EL (cell line): ENCODE data around the gene NALCN.
A peak's percentile ranks its signal among the peaks of the same experiment; 100 is the strongest.

ENCODE experiments used
- DNase-seq: peaks from one replicate; pipeline ENCODE4 v3.0.0-alpha.2; 2016

Gene NALCN

DNA sequence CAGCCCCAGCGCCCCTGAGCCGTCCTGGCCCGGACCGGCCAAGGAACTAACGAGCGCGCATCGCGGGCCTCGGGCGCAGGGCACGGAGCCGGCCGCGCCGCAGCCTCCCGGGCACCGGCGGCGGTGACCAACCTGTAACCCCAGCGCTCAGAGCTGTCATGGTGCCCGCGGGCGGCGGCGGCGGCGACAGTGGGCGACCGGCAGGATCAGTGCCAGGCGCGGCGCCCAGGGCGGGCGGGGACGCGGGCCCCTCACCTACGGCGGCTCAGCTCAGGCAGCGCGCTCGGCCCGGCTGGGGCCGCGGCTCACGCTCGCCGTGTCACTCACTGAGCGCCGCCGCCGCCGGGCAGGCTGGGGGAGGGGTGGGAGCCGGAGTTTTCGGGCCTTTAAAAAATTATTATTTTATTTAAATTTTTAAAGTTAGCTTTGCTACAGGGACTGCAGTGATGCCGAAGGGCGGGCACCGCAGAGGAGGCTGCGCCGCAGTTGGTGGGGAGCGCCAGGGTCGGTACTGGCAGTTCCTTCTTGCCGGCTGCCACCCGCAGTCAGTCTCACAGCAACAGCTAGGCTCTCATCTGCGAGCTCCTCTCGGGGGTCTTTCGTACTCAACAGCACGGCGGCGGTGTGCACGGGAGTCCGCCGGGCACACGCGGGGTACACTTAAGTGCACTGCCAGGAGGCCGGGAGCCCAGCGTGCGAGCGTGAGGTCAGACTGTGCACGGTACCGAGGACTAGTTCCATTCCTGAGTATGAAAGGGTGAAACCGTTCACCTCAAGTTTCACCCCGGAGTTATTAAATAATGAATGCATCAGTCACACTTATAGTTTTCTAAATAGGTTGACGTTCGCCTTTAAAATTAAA, at the start of gene NALCN:
Gene NALCN (minus strand): TSS at position 328 of the 862 bp plus-strand sequence. CDS start 17,382 bp downstream, outside the sequence.
- DNase-seq = peak; percentile 38

DNA sequence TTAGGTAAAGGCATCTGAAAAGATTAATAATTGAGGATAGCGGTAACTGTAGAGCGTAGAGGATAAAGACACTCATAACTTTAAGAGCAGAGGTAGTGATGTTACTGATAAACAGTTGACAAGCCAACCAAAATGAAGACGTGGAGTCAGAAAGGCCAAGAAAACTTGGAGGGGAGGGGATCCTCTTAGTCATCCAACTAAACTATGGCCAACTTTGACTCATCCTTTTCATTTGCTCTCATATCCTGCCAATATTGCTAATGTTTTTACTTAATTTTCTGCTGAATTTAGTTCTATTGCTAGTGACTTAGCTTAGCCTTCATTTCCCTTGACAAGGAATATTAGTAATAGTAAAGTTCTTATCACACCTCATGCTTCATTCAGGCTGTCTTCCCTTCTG, 49.6 kb upstream of the NALCN start:
- peak; percentile 56 for DNase-seq

DNA sequence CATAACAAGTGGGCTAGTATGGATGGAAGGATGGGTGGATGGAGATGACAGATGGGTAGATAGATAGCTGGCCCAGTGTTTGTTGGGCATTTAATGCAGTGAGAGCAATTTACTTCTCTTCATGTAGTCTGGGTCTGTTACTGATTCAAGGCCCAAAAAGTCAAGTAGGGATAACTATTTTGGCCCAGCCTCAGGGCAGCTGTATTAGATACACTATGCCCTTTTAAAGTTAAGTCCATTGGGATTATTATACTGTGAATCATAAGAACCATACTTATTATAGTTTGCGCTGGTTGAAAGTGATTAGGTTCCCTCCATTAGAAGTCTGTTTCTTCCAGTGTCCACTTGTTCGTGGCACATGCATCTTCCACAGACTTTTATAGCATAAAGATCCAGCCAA, 40.9 kb upstream of the NALCN start:
- no peak for DNase-seq

DNA sequence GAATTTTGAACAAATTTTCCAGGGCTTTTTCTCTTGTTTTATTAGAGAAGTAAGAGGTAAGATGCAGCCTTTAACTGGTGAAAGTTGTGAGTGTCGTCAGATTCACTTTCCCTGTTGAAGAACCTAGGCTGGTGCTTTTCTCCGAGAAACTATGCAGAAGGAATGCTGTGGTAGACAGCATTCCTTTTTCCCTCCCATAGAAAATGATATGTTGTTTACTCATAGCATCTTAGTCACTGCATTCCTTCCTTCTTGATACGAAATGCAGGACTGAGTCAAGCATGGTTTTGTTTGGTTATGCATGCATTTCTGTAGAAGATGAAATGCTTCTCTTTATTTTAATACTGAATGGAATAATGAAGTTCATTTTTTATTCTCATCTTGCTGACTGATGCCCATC, 39.6 kb upstream of the NALCN start:
- peak; percentile 93 for DNase-seq

DNA sequence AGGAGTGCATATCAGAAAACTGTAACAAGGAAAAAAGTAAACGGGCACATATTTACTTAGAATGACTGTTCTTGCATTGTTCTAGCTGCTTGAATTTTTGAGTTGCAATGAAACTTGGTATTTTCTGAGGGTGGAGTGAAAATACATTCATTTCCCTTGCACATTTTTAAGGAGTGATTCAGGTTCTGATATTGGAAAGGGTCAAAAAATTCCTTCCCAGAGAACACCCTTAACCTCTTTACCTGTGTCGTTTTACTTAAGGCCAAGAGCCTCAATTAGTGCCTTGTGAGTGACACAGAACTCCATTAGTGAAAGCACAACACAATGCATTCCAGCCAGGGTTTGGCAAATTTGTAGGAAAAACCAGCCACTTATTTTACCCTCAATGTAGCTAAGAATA, 38.5 kb upstream of the NALCN start:
- DNase-seq = peak; percentile 62

DNA sequence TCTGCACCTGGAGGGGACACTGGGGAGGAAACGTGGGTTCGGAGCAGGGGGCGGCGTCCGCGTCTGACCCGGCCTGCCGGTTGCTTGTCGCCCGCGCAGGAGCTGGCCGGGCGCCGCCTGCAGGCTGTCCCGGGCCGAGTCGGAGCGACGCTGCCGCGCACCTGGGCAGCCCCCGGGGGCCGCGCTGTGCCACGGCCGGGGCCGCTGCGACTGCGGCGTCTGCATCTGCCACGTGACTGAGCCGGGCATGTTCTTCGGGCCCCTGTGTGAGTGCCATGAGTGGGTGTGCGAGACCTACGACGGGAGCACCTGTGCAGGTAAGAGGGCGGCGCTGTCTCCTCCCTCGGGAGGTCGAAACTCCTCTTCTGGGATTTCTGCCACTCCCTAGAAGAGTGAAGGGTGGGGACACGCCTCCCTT, 37.5 kb upstream of the NALCN start:
- peak; percentile 44 for DNase-seq

DNA sequence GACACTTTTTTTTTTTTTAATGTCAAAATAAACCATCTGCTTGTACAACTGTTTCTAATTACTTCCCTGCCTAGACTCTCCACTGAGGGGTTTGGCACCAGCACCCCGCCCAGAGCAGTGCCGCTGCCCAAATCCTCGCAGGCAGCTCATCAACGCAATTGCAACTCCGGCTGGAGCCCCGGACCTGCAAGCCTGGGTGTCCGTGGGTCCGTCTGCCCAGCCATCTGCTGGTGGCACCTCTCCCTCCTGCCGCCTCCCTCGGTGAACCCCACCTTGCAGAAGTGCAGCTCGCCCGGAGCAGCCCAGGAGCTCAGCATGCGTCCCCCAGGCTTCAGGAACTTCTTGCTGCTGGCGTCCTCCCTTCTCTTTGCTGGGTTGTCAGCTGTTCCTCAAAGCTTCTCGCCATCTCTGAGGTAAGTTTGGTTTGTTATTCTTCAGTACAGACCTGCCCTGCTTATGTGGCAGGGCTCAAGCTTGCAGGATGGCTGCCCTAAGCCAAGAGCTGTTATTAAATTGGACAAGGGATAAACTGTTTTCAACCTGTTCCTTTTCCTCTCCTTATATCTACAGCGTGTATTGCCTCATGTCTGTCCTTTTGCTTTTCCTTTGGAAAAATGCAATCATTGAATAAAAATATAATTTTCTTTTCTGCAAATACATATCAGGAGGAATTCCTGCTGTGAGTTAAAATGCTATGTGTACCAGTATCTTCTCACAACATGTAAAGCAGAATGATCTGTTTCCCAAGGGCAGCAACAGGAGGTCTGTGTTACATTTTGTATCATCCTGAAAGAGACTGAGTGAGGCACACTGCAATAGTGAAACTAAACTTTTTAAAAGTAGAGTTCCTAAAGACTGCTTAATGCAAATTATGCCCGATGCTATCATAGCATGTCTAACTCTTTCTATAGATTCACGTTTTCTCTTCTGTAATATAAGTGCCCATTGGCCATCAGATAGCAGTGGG, 36.5 kb upstream of the NALCN start, which contains the start of gene ITGBL1:
Gene ITGBL1 (plus strand): TSS at position 157 of the 967 bp plus-strand sequence. CDS start 159 bp downstream, at position 316.
- DNase-seq = peak; percentile 59

DNA sequence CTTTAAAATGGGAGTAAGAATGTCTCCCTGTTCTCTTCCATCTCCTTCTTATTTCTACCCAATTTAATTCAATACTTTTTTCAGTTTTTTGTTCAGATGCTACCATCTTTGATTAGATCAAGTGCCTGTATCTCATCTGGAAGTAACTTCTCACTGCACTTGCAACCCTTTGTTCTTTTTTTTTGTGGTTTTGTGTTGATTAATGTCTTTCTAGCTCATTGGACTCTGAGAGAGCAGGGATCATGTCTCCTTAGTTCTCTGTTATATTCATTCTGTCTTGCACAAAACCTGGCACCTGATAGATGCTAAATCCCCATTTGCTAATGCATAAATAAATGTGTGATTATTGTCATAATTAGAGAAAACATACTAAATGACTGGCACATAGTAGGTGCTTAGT, 35.3 kb upstream of the NALCN start:
- no peak for DNase-seq

DNA sequence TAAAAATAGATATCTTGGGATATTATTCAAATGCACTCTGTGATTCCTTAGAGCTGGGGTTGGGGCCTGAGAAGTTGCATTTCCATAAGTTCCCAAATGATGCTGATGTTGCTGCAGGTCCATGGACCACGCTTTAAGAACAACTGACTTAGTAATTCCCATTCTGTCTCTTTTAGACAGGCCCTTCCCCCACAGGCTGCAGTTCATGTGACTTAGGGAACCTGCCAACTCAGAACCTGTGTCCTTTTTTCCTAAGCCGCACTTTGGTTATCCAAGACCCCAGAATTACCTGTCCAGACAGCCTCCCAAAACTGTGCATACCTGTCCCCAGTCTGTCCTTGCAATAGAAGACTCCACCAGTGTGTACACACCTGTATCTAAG, 34.4 kb upstream of the NALCN start:
- no peak for DNase-seq

DNA sequence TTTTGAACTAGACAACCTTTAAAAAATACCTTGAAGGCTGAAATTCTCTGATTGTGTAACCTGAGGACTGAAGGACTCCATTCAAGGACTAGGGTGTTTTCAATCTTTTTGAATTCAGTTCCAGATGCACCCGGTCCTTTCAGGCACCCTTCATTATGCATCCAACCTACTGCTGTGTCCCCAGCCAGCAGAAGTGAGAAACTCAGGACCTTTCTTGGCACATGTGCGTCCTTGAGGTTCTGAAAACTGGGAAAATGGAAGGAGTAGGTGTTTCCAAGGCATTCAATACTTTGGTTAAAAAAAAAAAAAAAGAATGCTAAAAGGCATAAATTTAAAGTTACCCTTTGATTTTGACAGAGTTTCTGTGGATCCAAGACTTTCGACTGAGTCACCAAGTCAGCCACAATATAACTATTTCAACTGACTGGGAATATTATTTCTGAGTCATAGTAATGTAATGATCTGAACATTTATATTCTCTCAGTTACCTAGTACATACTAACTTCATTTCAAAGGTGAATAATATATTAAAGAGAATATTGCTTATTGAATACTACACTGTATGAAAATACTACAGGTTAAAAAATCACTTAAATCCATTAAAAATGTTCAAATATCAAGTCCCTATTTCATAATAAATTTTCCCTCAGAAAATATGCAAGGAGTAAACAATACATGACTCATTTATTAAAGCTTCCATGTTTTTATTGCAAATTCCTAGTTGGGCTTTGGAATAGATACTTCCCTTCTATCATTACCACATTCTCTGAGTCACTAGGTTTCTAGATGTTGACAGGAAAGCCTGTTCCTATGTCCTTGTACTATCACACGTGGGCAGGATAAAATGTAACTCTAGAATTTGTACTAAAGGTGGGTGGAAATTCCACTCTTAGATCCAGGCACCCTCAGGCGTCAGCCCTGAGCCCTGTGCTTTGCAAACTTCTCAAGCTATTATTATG, 33.8 kb upstream of the NALCN start:
- peak; percentile 91 for DNase-seq

DNA sequence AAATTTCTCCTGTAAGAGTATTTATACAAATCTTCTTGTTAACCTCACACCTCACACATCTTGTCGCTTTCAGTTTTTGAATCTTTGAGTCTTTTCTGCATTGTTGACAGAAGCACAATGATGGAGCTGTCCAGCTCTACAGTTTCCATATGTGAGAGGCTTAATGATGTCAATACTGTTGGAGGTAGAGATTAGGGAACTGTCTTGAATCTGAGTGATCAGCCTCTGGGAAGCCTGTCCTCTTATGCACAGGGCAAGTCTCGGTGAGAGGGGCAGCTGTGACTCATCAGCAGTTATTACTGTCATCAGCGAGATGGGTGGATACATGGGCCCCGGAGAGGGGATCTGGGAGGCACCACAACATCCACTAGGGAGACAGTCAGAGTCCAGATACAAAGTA, 31.5 kb upstream of the NALCN start:
- DNase-seq = peak; percentile 41

DNA sequence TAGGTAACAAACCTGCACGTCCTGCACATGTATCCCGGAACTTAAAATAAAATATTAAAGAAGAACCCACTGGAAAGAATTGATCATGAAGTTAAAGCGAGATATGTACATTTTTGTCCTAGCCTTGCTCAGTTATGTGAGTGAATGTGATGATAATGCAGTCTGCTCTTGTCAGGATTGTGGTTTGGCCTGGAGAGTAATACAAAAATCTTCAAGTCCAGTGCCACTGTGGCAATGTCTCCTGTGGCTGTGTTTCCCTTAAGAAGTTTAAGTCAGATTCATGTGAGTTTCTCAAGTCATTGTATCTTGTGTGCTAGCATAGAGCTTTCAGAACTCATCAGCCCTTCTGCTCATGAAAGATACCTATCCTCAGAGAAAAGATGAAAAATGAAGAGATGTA, 18.2 kb upstream of the NALCN start:
- no peak for DNase-seq

DNA sequence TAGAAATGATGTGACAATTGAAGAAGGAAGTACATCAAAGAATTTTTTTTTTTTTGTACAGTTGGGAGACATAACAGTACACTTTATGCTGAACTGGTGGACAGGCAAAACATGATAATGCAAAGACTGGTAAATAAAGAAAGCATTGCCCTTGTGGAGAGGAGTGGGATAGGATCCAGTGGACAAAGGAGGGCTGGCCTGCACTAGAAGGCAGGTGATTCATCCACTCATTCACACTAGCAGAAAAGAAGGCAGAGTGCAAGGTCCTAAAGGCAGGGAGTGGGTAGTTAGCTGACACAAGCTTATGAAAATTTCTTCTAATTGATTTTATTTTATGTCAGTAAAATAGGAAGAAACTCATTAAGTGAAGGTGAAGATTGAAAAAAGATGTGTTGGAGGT, 17.6 kb upstream of the NALCN start:
- no peak for DNase-seq

DNA sequence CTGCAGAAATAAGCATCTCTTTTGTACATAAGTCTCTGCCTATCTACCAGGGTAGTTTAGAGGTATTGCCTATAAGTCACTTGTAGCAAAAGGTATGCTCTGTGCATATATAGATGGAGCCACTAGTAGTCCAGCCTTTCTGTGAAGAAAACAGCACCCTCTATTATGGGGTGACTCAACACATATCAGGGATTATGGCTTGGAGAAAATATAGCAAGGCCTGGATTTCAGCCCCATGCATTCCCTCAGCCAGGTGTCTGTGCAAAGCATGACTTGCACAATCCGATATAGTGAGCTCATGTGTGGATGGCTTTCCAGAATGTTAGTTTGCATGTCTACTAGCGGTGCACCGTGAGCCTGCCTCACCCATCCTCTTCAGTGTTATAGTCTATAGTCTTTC, 13.4 kb upstream of the NALCN start:
- no peak for DNase-seq

DNA sequence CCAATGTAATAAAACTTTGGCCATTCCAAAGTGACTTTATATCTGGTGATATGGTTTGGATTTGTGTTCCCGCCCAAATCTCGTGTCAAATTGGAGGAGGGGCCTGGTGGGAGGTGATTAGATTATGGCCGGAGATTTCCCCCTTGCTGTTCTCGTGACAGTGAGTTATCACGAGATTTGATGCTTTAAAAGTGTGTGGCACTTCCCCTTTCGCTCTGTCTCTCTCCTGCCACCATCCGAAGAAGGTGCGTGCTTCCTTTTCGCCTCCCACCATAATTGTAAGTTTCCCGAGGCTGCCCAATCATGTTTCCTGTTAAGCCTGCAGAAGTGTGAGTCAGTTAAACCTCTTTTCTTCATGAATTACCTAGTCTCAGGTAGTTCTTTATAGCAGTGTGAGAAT, 9.3 kb upstream of the NALCN start:
- no peak for DNase-seq

DNA sequence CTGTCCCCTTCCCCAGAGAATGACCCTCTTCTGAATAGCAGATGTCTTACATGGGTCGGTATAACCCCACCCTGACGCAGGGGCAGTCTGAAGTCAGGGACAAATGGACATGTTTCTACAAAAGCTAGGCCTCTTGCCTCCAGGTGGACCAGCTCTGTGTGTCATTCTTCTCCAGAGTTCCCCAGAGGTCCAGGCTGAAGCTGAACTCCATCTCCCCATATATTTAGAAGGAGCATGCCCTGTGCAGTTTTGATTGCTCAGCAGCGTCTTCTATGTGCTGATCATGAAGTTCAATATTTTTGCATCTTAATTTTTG, 8.8 kb upstream of the NALCN start:
- DNase-seq = no peak

DNA sequence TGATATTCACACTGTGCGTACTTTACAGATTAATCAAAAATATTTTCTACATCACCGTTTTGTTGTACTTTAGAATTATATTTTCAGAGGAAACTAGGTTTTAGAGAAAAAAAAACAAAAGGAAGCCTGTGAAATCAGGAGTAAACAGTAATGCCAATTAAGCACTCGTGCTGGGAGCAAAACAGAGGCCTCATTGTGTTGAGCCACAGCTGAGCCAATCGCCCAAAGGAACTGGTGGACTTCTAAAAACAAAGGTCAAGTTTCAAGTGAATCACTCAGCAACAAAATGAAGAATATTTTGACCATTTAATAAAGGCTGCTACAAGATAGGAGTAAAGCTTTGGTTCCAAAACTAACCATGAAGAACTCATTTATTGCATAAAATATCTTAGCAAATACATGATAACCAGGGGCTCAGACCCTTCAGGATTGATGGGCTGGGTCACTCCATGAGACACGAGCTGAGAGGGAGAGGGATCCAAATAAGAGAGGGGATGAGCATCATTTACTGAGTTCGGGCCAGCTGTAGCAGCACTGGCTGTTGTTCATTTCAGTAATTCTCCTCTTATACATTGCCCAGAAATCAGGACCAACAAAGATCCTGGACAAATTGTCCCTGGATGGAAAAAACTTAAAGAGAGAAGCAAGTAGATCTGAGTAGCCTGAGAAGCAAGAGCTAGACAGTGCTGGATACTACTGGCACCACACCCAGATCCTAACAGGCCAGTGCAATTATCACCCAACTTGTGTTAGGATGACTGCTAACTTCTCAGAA, 8.3 kb upstream of the NALCN start:
- DNase-seq = no peak

DNA sequence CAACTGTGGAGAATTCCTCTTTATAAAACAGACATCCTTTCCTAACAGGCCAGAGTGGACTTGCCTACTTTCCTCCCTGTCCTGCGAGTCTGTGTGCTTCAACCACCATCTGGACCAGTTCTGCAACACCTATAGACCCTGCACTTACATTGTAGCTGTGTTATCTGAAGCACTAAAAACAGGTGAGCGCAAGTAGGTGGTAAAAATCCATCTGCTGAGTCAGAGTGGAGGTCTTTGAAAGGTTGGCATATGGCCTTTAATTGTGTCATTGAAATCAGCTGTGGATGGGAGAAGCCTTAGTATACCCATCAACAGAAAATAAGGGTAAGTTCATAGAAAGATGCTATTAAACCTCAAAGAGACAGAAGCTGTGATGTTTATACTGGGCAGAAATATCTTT, 7.6 kb upstream of the NALCN start:
- no peak for DNase-seq

DNA sequence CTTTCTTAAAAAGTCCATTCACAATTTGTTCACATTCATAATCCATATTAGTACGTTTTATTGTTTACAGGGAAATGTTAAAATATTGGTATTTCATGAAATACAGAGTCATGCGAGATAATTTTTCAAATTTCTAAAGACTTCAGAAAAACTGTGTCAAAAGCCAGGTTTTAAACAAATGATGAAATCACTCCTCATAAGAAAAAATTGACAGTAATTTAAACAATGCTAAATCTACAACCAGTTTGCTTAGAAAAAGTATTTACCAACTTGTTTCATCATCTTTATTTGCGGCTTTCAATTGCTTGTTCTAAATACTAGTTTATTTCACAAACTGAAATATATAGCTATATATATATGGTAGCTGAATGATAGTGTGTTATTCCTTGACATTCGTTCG, 1.2 kb upstream of the NALCN start:
- no peak for DNase-seq

DNA sequence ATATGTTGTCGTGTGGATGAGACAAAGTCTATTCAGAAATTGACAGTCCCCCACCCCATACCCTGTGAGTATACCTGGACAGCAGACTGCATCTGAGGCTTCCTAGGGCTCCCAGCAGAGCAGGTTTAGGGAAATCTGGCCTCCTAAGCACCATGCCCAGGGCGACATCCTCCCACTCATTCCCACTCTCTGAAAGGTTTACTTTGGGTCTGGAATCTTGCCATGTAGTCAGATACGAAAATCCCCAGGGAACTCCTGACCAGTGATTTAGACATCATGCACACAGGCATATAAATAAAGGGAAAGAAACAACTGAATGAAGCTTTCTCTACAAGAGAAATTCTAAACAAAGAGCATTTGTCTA, 717 bp upstream of the NALCN start:
- peak; percentile 67 for DNase-seq

DNA sequence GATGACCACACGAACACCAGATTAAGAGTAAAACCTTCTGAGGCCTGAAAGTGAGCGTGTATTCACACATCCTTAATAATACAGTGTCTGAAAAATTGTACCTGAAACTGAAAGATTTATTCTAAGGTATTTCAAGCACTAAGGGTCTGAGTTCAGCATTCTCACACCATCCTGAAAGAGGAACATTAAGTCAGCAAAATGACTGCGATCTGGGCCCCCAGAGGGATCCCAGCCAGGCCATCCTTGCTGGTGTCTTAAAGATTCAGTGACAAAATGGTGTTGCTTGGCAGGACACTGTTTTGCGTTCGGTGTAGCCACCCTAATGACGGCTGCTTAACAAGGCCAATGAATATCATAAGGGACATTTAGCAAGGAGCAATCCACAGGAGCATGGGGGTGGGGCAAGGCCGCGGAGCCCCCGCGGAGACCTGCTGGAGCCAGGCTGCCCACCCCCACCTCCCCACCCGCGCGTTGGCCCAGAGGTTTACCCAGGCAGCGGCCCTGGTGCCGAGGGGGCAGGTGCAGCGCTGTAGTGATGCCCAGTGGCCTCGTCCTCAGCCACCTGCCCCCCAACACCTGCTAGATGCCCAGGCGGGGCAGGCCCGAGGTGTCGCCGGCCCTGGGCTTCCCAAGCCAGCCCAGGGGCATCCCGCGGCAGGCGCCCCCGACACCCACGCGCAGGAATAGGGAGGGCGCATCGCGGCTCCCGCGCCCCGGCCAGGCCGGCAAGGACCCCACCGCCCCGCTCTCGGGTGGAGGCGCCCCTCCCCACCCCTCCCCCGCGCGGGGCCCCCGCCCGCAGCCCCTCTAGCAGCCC, 742 bp downstream of the NALCN start:
- DNase-seq = no peak
